Right atrium auricular region (tissue), 2 donors: ENCODE measurements around the gene SPATA22. TPM values are rescaled to one million over a fixed set of nuclear protein-coding genes. Genes with fewer than 3 reads are reported as not detected.
"Not testable (repeated sequence)": the region's sequence is repeated elsewhere in the genome, so short reads cannot be mapped to it uniquely, and the experiment has no call there.

Experiments
- DNase-seq: peaks from one replicate; pipeline ENCODE4 v3.0.0-alpha.2; 2019; ENCODE audit warnings: low spot score
- H3K27ac ChIP-seq, 2 donors: fragments of 200-600 bp; sonication (generic); 1 replicate in 1 of 2; 2 replicates in 1 of 2; pipeline ENCODE4 v1.5.1; 2016 to 2019
- H3K27me3 ChIP-seq, 2 donors: fragments of 200-600 bp; sonication (generic); one replicate each; pipeline versions ENCODE4 v1.5.1 to v1.6.0; 2017 to 2019
- H3K36me3 ChIP-seq: fragments of 200-600 bp; sonication (generic); one replicate; pipeline ENCODE4 v1.5.1; 2016
- H3K4me1 ChIP-seq, 2 donors: fragments of 200-600 bp; sonication (generic); one replicate each; pipeline versions ENCODE4 v1.5.1 to v1.6.0; 2017 to 2019
- H3K4me3 ChIP-seq, 2 donors: fragments of 200-600 bp; sonication (generic); 1 replicate in 1 of 2; 2 replicates in 1 of 2; pipeline ENCODE4 v1.5.1; 2017 to 2019; ENCODE audit warnings: mild to moderate bottlenecking in 1 of 2, moderate library complexity in 1 of 2
- H3K9me3 ChIP-seq, 2 donors: fragments of 200-600 bp; sonication (generic); one replicate each; pipeline ENCODE4 v1.5.1; 2019
- CTCF ChIP-seq, 2 donors: fragments of 200-600 bp; sonication (generic); IDR thresholded peaks; one replicate each; pipeline ENCODE4 v1.5.1; 2019; ENCODE audit warnings: antibody characterized with exemption in 2 of 2
- total RNA-seq, 2 donors: library from RNA; depleted of rRNA; stranded (reverse); fragments of >200 nt; gene quantifications; one replicate each; pipeline ENCODE4 v1.1.0, GENCODE V29; 2016

SPATA22 gene
- total RNA-seq, 2 donors from 2014 or later: 0.82 to 1.8 TPM

DNA sequence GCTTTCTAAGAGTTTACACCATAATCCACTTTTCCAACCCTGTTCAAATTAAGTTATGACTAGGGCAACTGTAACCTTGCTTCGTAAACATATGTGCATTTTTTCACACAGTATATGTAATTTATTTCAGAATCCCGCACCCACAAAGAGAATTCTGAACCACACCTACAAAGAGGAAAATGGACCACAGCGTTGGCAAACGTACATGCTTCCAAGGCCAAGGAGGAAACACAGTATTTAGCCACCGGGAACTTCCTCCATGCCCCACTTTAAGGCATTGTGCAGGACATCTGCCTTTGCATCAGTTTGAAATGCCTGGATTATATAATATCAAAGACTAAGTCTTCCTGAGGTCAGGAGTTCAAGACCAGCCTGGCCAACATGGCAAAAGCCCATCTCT, 2.1 kb downstream of the SPATA22 start:
- Histone ChIP-seq H3K4me1 (no peaks in the 10 kb centered on the region), H3K27me3 (no peaks in the 10 kb centered on the region), H3K9me3 (no peaks in the 10 kb centered on the region), H3K27ac (no peak overlapping the region), H3K36me3 (no peaks in the 10 kb centered on the region), H3K4me3 (no peak overlapping the region)
- TF ChIP-seq CTCF (IDR thresholded peaks at IDR 0.05): no peak
- DNase-seq: no peak

GRCh38 chr17:3466355-3466754, 5.3 kb downstream of the SPATA22 start:
- not testable (repeated sequence) for H3K27me3 ChIP-seq

GRCh38 chr17:3448059-3448665, 23.5 kb downstream of the SPATA22 start:
- Histone ChIP-seq H3K27ac (no peak overlapping the region), H3K4me3 (no peak overlapping the region), H3K9me3 (no peaks in the 10 kb centered on the region), H3K36me3 (no peaks in the 10 kb centered on the region), H3K4me1 (no peaks in the 10 kb centered on the region), H3K27me3 (no peaks in the 10 kb centered on the region)
- DNase-seq: no peak
- TF ChIP-seq CTCF (IDR thresholded peaks at IDR 0.05): no peak

More at GRCh38 chr17:3466355-3466754, 5.3 kb downstream of the SPATA22 start:
- not testable (repeated sequence) for H3K4me1 ChIP-seq, H3K36me3 ChIP-seq, H3K27ac ChIP-seq, DNase-seq, H3K9me3 ChIP-seq, H3K4me3 ChIP-seq

GRCh38 chr17:3447625-3448024, 24.0 kb downstream of the SPATA22 start:
- no peaks in the 10 kb centered on the region for H3K27me3 ChIP-seq
- no peak overlapping the region for H3K4me3 ChIP-seq
- H3K36me3 ChIP-seq: no peaks in the 10 kb centered on the region
- no peaks in the 10 kb centered on the region for H3K9me3 ChIP-seq
- no peak overlapping the region for H3K27ac ChIP-seq
- DNase-seq: no peak
- no peaks in the 10 kb centered on the region for H3K4me1 ChIP-seq
- no peak for TF ChIP-seq CTCF (IDR thresholded peaks at IDR 0.05)

- no peaks in the 10 kb centered on the region for H3K4me1 ChIP-seq
- DNase-seq: no peak
- no peaks in the 10 kb centered on the region for H3K36me3 ChIP-seq
- H3K27ac ChIP-seq: no peak overlapping the region
- TF ChIP-seq CTCF (IDR thresholded peaks at IDR 0.05): no peak
- no peaks in the 10 kb centered on the region for H3K27me3 ChIP-seq
- no peaks in the 10 kb centered on the region for H3K9me3 ChIP-seq
- H3K4me3 ChIP-seq: no peak overlapping the region
These were observed 31.2 kb downstream of the SPATA22 start for GRCh38 chr17:3440451-3440850.

- H3K27ac ChIP-seq: no peak overlapping the region
- TF ChIP-seq CTCF (IDR thresholded peaks at IDR 0.05): no peak
- DNase-seq: no peak
- no peaks in the 10 kb centered on the region for H3K36me3 ChIP-seq
- H3K4me1 ChIP-seq: no peaks in the 10 kb centered on the region
- no peaks in the 10 kb centered on the region for H3K27me3 ChIP-seq
- no peaks in the 10 kb centered on the region for H3K9me3 ChIP-seq
- H3K4me3 ChIP-seq: no peak overlapping the region
These were observed 33.3 kb downstream of the SPATA22 start for GRCh38 chr17:3438368-3438767.
